ENCODE data around the gene GYPA.
"Not testable (repeated sequence)": the region's sequence is repeated elsewhere in the genome, so short reads cannot be mapped to it uniquely, and the experiment has no call there.

The GYPA gene

DNA sequence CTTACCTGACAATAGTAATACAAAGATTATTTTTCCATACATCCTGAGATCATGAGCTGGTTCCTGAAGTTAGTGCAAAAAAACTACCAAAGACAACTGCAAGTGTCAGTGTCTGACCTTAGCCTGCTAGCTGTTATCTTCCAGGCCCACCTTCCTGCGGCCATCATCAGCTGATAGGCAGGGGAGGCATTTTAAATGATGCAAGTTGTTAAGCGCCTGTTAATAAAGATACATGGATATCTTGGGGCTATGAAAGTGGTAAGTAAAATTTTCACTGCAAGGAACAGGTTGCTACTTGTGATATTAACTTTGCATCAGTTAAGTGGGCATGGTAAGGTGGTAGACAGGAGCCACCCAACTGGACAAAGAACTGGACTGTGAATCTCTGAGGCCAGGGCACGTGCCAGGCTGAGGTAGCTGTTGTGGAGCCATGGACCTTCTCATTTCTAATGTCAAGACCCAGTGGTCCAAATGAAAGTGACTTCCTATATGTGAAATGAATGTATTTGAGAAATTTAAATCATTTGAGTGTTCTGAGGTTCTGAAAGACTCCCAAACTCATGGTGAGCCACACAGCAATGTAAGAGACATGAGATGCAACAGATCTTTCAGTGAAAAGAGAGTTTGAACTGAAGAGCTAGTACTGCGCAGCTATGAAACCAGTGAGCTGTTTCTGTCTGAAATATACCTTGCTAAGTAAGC, at the start of gene GYPA:
Gene GYPA (minus strand): TSS at position 125 of the 702 bp plus-strand sequence. CDS start 83 bp downstream, at position 42.
- not testable (repeated sequence) for DNase-seq

DNA sequence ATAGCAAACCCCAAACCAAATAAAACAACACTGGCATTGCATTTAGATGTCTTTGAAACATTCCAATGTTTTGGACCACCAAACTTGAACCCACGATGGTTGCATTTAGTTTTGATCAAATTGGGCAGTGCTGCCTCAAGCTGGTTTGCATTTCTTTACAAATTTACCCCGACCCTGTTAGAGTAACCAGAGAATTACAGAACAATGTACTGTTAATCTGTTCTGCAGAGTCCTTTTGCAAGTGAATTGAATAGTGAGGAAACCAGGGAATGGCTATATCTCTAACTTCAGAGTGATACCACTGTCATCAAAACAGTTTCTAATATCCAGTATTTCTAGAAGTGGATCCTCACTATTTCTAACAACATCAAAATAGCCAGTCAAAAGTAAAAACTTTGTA, 49.5 kb upstream of the GYPA start:
- DNase-seq, result no peak

DNA sequence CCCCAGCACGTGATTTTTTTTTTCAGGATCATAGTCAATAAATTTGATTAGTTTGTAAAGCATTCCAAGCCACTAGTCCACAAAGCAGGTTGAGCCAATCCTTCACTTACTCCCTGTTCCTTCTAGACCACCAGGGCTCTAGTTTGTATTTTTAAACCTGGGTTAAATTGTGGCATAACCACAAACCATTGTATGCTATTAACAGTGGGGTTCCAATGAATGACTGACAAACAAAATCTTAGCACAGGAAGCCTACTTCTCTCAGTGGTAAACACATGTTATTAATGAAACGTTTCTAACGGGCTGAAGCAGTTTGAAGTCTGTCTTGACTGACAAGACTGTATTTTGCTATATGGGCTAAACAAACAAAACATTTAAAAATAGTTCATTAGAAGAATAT, 48.6 kb upstream of the GYPA start:
- DNase-seq, result no peak

DNA sequence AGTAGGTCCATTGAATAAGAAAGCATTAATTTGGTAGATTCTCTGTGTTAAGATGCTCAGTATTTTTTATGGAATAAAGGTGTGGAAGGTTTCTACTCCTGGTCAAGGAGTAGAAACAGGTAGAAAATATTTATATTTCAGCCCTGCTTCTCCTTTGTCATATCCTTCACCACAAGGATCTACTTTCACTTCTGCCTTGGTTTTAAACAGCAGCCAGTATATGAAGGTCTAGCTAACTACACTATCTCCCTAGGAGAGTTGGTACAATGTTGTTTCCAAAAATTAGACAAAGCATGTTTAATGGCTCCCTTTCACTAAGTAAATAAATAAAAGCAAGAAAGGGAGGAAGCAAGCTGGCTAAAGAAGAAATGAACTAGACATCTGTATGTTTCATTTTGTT, 44.6 kb upstream of the GYPA start:
- DNase-seq, result no peak

DNA sequence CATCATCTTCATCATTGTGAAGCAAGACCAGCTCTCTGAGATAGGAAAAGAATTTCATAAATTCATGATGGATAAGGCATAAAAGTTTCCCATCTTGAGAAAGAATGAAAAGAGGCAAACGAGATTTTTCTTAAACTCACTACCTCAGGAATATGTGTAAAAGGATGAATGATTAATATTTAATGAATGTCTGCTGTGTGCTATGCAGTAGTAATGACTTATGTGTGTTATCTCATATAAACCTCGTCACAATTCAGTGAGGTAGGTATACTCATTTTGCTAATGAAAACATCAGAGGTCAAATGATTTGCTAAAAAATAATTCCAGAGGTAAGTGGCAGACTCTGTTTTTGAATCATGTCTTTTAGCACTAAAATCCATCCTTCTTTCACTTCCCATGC, 42.6 kb upstream of the GYPA start:
- no peak for DNase-seq

DNA sequence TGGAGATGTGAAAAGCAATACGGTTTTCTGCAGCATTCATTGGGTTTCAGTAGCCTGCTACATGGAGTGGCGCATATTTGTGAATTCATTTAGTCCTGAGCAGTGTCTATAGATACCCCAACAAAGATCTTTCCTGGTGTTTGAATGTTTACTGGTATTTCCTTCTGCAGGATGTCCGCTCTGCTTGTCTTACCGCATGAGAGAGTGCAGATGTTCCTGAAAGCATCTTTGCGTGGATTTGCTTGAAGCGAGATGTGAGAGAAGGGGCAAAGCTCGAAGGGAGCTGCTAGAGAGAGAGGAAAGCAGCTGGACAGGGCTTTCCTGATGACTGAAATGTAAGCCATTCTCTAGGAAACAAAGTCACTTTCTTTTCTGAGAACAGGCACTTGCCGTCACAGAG, 40.9 kb upstream of the GYPA start:
- no peak for DNase-seq

DNA sequence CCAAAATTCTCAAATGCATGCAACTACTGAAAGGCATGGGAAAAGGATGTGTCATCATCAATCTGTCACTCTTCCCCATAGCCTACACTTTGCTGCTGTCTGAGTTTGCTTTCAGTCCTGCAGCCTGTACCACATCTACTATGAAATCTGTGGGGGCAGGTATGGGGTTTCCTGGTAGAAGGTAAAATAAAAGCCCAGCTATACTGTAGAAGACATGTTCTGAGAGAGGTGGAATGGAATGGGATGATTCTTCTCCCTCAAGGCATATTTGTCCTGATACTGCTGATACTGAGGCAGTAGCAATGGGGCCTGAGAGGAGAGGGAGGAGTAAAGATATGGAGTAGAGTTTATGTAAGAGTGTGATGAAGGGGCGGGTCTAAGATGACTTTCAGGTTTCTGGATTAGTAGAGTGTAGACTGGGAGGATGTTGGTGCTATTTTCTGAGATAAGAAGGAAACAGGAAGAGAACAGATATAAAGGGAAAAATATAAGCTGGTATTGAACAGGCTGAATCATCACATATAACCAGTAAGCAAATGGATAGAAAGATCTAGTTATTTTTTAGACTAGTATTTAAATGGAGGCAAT, 38.7 kb upstream of the GYPA start:
- DNase-seq, result no peak

DNA sequence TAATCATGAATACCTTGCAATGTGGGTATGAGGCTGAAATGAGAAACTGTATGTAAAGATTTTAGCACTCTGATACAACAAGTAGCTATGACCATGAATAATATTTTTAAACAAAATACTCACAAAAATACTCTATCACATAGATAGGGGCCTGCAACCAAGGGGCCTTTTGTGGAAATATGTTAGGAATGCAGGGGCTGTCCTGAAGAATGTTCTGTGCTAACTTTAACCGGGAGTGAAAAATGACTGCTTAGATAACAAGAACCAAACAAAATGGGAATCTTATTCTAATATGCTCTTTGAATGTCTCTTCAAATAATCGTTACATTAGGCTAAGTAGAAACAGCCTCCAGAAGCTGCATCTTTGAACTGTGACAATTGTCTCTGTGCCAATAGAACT, 37.9 kb upstream of the GYPA start:
- no peak for DNase-seq

DNA sequence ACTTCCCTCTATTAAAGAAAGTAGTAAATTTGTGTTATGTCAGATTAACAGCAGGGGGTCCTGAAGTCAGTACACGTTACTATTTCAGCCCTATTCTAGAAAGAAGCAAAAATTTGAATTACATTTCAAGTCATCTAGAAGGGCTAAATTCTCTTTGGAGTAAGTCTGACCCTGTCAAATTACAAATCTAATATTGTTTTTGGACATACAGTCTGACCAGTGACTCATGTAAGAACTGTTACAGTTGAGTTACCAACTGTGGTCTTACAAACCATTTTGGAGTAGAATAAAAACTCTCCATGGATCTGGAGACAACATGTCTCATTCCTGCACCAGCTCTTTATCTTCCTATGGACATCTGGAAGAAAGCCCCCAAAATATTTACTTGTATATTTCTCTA, 36.0 kb upstream of the GYPA start:
- DNase-seq, result no peak

DNA sequence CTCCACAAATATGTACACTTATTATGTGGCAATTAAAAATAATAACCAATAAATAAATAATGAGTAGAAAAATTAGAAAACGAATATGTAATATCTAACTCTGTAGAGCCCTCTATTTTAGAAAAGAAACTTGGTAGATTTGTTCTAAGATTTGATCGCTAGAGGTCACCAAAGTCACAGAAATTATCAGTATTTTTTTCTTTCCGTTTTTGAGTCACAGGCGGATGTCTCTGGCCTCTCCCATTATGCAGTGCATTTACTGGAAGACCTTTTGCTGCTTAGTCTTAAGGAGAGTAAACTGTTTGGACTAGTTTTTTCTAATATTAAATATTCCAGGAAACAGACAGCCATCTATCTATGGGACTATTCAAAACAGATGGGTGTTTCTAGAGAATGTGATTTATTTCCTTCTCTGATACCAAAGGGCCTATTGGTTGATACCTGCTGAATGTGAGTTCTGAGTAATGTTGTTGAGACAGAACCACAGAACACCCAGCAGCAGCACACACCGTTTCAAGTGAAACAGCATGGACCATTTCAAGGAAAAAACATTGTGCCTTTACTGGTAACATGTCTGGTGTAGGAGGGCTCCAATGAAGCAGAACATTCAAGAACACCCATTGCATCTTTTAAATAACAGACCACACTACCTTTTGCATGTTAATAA, 34.0 kb upstream of the GYPA start:
- peak; percentile 24 to 55 for DNase-seq

DNA sequence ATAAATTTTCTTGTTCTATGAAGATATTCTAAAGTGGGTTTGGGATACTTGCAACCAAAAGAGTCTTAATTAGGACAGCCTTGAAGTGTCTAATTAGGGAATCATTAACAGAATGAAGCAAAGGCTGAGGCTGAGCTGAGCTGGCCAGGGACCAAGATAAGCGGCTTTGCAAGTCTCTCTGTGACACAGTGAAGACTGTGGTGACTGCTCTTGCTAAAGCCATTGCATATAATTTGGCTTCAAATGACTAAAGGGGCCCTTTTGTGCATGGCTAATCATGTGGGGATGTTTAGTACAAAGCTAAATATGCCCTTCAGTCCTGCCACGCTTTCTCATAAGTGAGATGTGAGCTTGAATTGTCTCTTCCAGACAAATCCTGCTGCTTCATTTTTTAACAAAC, 31.2 kb upstream of the GYPA start:
- DNase-seq, result no peak

DNA sequence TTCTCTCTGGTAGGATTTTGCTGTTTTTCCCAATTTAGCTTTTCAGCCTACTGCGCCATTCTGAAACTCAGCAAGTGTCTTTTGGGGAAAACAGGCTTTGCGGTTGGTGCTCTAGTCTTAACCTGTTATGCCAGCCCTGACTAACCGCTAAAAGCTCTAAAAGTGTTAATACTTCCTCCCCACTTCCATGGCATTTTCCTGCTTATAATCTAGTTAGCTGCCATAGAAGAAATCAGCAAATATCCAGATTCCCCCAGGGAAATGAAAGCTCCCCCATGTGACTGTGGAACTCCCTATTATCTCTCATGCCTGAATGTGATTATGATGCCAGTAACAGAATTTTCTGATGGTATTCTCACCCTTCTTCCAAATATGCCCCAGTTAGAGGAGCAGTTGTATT, 28.7 kb upstream of the GYPA start:
- no peak for DNase-seq

DNA sequence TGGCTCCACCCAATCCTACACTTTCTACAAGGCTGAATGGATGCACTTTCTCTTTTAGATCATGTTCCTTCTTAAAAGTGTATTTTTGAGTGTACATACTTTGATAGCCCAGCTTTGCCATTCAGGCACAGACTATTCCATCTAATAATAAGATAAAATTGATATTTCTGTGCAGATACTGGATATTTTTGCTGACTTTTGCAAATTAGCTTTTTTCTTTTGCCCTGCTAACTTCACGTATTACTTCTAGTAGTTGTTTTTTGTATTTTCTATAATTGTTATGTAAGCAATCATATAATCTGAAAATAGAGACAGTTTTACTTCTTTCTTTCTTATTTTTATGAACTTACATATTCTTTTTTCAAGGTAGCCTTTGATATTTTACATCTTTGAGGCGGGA, 13.5 kb upstream of the GYPA start:
- no peak for DNase-seq

DNA sequence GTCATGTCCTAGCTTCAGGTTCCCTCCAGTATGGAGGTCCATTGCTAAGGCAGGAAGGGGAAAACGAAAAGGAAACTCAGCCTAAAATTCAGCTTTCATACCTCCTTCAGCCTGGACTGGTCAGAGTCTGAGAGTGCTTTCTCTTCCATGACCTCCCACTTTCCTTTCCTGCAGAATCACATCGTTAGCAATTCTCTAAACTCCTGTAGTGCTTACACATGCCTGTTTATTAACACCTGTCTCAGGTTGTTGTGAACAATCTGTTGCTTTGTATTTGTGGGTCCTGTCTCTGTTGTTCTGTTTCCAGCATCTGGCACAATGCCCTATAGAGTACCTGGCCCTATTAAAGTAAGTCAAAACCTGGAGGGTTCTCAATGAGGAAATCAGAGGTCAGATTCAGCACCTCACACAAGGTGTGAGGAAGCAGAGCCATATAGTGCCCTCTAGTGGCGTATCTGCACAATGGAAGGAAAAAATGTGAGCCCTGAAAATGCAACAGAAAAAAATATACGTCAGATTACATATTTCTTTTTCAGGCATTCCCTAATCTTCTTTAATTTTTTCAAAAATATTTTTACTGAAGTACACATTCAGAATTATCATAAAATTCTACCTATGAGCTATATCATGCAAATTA, 2.3 kb upstream of the GYPA start:
- DNase-seq, result peak in 1 of 2 experiments; percentile 4

DNA sequence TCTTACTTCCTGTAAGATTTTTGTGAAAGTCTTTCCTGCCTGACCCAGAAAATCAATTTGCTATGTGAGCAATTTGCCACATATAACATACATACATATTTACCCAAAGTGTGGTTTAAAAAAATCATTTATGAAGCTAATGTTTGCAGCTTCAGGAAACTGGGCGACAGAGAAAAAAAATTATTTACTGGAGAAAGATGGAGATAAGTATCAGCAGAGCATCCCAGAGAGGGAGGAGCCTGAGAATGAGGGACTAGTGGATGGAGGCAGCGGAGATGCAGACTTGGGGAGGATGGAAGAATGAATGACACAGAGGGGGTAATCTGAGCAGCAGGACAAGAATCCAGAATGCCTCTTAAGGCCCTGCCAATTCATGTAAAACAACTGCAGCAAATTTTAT, 975 bp upstream of the GYPA start:
- no peak for DNase-seq

DNA sequence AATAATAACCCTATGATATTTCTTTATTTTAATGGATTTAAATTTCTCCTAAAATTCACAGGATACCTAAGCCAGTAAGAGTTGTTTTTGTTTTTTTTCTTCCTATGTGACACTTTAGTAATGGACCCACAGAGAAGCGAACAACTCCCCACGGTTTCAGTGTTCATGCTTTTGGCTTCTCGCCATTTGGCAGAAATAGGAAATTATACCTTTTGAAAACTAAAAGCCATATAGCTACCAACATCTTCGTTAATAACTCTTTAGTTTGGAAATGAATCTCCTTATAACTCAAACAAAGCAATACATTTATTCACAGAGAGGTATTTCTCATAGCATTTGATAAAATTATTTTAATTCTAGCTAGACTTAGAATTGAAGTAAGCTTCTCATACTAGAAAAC, 527 bp downstream of the GYPA start:
- DNase-seq, result not testable (repeated sequence)

DNA sequence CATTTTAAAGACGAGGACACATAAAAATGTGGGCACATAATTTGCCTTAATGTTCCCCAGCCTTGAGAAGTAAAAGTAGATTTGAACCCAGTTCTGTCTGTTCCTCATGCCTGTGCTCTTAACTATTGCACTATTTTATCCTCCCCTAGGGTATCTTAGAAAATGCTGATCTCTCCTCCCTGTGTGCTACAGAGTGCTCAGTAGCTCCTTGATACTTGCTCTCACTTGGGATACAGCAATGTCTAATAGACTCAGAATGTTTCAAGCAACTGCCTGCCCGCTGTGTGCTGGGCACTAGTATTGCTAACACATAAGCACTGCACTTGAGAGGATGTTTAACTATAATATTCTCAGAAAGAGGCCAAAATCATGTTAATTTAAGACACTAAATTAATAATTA, 971 bp downstream of the GYPA start:
- not testable (repeated sequence) for DNase-seq

DNA sequence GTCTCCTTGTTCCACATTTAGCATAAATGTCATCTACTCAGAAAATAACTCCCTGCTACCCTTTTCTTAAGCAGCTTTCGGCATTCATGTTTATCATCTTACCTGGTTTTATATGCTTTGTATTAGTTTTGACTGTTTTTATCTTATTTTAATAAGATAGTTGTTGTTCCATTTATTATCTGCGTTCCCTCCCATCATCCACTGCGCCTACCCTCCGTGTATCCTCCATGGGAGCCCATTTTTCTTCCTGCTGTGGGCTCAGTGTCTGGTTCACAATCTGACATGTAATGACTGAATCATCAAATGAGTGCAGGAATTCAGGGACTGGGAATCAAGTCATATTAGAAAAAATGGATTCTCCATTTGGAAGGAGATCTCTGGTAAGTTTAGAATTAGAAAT, 2.3 kb downstream of the GYPA start:
- DNase-seq, result not testable (repeated sequence)

DNA sequence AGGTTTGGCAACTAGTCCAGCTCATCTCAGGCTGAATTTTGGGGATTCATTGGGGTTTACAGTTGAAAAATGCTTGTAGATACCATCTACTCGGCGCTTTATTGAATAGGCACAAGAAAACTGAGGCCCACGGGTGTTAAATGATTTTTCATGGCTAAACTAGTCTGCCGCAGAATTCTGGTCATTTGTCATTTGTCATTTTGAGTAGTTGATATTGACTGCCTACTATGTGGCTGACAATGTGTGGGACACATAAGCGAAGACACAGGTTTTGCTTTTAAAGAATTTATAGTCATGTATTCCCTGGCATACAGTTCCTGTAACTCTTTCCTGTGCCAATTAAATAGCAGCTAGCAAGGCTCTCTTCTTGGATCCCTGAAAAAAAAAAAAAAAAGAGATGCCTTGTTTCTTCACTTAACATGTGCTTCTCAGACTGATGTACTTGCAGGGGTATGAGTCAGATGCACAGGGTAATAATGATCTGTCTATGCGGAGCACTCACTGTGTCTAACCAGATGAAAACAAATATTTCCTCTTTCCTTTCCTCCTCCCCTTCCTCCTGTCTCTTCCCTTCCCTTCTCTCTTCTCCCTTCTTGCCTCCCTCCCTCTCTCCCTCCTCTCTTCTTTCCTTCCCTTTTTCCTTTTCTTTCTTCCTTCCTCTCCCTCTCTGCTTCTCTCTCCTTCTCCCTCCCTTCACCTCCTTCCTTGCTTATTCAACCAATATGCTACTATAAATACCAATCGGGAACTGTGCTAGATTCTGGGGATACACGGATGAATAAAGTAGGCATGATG, 3.2 kb downstream of the GYPA start:
- DNase-seq, result not testable (repeated sequence)

DNA sequence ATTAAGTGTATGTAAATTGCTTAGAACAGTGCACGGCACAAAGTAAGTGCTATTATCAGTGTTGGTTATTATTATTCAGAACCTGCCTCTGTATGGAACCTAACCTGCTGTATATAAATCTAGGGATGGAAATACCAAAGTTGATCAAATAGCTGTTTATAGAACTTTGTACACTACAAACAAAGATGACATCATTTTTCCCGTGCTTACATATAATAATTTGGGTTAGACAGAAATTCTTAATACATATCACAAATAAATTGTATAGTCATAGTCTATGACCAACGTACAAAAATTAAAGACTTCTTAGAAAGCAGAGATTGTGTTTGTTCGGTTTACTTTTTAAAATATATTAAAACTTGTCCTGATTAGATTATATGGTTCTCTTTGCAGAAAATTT, 4.3 kb downstream of the GYPA start:
- DNase-seq, result not testable (repeated sequence)

DNA sequence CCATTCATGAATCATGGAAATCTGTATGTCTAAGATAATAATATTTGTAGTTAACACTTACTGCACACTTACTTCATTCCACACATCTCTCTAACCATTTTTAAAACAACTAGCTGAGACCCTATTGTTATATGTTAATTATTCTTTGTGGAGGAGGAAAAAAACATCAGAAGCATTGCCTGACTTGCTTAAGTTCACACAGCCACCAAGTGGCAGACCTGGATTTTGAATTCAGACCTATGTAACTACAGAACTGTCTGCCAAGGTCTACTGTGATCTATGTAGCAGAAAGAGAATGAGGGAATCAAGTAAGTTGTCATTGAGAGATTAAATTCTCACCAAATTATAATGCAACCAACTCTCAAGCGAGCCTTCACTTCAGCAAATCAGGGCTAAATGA, 10.4 kb downstream of the GYPA start:
- DNase-seq, result not testable (repeated sequence)

DNA sequence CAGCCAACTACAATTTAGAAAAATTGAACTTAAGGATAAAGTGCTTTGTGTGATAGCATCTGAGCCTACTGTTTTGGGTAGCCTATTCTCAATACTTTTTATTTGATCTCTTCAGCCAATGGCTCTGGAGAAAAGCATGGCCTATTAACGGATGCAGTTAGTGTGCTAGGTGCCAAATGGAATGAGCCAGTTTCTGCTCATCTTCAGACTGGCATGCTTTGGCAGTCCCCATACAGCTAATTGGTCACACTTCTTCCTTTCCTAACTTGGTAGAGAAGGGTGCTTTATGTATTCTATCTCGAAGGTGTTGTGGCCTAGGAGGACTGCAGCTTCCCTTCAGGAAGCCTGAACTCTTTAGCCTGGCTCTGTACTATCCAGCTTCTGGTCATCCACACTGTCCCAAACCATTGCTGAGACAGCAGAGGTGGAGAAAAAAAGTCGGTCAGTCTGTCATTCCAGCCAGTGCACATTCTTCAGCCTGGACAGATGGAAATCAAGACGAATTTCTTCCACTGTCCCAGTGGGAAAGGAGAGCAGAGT, 11.1 kb downstream of the GYPA start:
- DNase-seq, result not testable (repeated sequence)

Data from NCI-H2081 (cell line).